PFSK-1 (cell line): ENCODE measurements around the gene PAPLN.

ENCODE experiments used
- FOXP2 ChIP-seq: optimal IDR thresholded peaks from 2 replicates; pipeline ENCODE3; 2011; ENCODE audit warnings: borderline replicate concordance, control low read depth, inconsistent platforms; ENCODE audit not compliant: insufficient read depth; ENCODE audit errors: extremely low read length, extremely low read depth
- POLR2AphosphoS5 ChIP-seq: IDR thresholded peaks from 2 replicates; pipeline ENCODE4 v1.6.1; 2012; ENCODE audit warnings: low read depth, mild to moderate bottlenecking, control low read depth, low read length, moderate library complexity
- REST ChIP-seq, 2 experiments: IDR thresholded peaks; 2 replicates each; pipeline versions ENCODE4 v1.6.1 to v1.8.0; 2011 to 2012; ENCODE audit warnings: low read depth in 2 of 2, low read length in 2 of 2, control low read depth in 1 of 2, inconsistent platforms in 1 of 2, mild to moderate bottlenecking in 1 of 2, moderate library complexity in 1 of 2; ENCODE audit not compliant: insufficient read depth in 1 of 2
- SIN3A ChIP-seq: IDR thresholded peaks from 2 replicates; pipeline ENCODE4 v1.6.1; 2012; ENCODE audit warnings: mild to moderate bottlenecking, low read length, moderate library complexity, borderline replicate concordance; ENCODE audit not compliant: insufficient read depth
- TAF1 ChIP-seq: IDR thresholded peaks from 2 replicates; pipeline ENCODE4 v1.6.1; 2012; ENCODE audit warnings: low read length, control low read depth, borderline replicate concordance; ENCODE audit not compliant: insufficient read depth

The PAPLN gene

GRCh38 chr14:73223049-73223448 lies 14.3 kb upstream of the PAPLN start:
- TF ChIP-seq FOXP2 (no peak), REST (IDR thresholded peaks at IDR 0.05; ENCODE audit: insufficient read depth in 1 of 2, low read depth in 2 of 2, low read length in 2 of 2) (no peak), POLR2AphosphoS5 (no peak), SIN3A (no peak), TAF1 (no peak)

GRCh38 chr14:73225496-73225895 lies 11.8 kb upstream of the PAPLN start:
- TF ChIP-seq SIN3A (no peak), REST (IDR thresholded peaks at IDR 0.05; ENCODE audit: insufficient read depth in 1 of 2, low read depth in 2 of 2, low read length in 2 of 2) (no peak), FOXP2 (no peak), TAF1 (no peak), POLR2AphosphoS5 (no peak)

GRCh38 chr14:73227812-73228781 lies 9.2 kb upstream of the PAPLN start:
- TF ChIP-seq REST (IDR thresholded peaks at IDR 0.05; ENCODE audit: insufficient read depth in 1 of 2, low read depth in 2 of 2, low read length in 2 of 2) (no peak), SIN3A (no peak), FOXP2 (no peak), POLR2AphosphoS5 (no peak), TAF1 (no peak)

- no peak for TF ChIP-seq SIN3A
- TF ChIP-seq POLR2AphosphoS5 = no peak
- TF ChIP-seq TAF1 = no peak
- TF ChIP-seq FOXP2 = no peak
- TF ChIP-seq REST (IDR thresholded peaks at IDR 0.05; ENCODE audit: insufficient read depth in 1 of 2, low read depth in 2 of 2, low read length in 2 of 2) = no peak
Measured at GRCh38 chr14:73230051-73230450, 7.3 kb upstream of the PAPLN start.
